Pons (tissue), 1 donor: ENCODE data around the gene DIP2C.
"Not testable (repeated sequence)": the region's sequence is repeated elsewhere in the genome, so short reads cannot be mapped to it uniquely, and the experiment has no call there.

Source experiments
- DNase-seq: peaks from one replicate; pipeline ENCODE4 v3.0.0-alpha.2; 2016; ENCODE audit warnings: low spot score

Gene DIP2C

DNA sequence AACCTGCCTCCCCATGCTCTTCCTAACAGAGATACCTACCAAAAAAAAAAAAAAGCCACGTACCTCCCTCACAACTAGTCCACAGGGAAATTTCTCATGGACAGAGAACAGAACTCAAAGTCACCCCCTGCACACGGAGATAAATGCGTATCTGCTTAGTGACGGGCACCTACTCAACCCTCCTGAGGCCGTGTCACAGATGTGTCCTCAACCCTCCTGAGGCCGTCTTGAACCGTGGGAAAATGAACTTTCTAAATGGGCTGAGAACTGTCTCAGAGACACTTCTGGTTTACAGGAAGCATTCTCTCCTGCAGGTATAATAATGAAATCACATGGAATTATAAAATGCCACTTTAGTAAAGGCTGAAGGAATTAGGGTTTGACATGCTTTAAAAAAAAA, 155.9 kb downstream of the DIP2C start:
- DNase-seq, result no peak

DNA sequence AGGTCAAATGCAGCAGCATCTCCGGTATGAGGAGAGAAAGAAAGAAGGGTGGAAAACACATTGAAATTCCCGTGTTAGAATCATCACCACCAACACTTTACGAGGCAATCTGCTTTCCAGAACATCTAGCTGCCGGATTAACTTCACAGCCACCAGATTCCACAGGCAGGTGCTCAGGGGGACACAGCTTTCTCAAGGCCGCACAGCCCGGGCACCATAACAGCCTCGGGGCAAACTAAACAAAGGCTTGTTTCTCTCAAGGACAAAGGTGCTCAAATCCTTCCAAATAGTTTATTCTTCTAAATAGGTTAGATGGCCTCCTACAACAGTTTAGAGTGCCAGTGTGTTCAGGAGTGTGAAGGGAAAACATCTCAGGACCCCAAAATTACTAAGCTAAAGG, 156.3 kb downstream of the DIP2C start:
- no peak for DNase-seq

DNA sequence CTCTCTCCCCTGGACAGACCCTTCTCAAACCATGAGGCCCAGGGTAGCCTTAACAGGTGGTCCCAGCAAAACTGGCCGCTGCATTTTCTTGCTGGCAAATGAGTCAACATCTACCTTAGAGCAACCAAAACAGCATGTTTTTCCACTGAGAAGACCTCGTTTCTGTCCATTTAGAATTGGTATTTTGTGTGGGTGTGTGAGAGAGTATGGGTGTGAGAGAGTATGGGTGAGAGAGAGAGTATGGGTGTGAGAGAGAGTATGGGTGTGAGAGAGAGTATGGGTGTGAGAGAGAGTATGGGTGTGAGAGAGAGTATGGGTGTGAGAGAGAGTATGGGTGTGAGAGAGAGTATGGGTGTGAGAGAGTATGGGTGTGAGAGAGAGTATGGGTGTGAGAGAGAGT, 157.1 kb downstream of the DIP2C start:
- DNase-seq, result not testable (repeated sequence)

DNA sequence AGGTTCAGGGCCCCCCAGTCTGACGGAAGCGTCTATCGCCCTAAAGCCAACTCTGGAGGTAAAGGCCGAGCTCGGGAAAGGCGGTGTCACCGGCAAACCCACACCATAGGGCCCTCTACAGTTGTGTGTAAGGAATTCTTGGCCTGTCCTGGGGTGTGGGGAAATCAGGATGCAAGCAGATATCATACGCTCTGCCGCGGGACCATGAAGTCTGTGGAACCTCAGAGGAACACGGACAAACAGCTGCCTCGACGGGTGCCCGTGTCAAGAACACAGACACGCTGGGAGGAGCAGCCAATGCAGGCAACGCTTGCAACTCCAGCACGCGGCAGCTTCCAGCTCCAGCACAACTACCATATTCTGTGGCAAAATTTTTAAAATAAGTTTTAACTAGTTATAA, 157.9 kb downstream of the DIP2C start:
- DNase-seq, result no peak

DNA sequence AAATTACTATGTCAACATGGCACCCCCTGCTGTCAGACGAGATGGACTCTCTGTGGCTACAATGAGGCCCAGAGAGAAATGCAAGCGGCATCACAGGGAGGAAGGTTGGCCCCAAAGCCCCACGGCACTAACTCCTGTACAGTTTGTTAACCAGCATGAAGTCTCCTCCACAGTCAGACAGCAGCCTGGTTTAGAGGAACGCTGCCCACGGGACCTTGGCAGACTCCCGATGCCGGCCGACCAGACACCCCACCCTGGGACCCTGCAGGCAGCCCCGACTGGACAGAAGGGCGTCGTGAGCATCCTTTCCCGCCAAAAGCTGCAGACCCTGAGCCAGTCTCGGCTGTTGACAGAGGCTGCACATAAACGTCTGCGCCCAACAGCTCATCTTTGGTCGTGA, 158.8 kb downstream of the DIP2C start:
- DNase-seq, result no peak

DNA sequence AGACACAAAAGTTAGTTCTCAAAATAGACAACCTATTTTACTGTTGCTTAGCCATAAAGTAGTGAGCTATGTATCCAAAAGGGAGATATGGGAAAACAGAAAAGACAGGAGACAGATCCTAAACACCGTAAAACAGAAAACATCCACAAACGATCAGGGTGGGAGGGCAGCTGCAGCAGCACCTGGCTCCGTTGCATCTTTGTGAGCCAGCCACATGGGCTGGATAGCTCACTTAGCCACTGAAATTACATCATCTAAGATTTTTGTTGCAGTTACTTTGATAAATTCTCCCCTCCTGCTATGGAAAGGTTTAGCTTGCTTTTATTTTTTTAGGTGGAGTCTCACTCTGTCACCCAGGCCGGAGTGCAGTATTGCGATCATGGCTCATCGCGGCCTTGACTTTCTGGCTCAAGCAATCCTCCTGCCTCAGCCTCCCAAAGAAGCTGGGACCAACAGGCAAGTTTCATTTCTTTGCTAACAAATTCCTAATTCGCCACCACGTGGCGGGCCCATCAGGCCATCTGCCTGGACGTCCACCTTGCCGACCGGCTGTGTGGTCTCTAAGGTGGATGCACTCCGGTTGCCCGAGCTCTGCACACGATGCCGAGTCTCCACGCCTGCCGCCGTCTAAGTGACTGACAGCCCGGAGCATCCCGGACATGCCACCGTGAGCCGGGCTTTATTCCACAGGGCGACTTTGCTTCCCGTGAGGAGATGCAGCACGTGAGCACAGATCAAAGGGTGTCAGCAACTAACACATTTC, 159.8 kb downstream of the DIP2C start:
- no peak for DNase-seq

DNA sequence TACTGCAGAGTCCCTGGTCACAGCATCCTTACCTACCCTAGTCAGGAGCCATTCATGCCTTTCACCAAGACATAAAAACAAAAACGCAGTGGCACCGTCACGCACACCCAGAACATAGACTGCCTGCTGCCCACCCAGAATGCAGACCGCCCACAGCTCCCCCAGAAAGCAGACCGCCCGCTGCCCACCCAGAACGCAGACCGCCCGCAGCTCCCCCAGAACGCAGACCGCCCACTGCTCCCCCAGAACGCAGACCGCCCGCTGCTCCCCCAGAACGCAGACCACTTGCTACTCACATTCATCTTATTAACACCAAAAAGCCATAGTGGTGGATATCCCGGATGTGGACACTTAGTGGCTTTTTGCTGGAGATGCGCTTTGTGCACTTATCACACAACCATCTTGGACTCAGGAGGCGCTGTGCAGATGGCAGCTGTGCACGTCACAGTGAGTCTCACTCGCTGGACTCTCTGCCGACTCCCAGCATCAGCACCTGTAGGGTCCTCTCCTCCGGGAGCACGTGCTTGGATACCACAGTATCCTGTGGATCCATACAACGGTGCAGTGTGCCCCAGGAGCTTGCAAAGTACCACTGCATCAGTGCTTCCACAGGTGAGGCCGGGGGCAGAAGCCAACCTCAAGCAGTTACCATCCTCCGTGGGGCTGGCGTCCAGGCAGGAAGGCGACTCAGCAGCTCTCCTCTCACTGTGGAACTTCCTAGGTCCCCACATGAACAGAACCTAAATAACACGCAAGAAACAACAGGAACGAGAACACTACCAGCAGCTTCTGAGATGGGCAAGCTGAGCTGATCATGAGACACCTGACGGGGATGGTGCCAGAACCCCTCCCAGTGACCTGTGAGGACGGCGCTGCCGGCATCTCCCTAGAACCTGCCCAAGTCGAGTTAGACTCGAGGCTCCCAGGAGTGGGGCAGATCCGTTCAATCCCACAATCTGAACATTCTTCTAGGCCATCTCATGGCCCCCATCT, 161.0 kb downstream of the DIP2C start:
- DNase-seq, result no peak

DNA sequence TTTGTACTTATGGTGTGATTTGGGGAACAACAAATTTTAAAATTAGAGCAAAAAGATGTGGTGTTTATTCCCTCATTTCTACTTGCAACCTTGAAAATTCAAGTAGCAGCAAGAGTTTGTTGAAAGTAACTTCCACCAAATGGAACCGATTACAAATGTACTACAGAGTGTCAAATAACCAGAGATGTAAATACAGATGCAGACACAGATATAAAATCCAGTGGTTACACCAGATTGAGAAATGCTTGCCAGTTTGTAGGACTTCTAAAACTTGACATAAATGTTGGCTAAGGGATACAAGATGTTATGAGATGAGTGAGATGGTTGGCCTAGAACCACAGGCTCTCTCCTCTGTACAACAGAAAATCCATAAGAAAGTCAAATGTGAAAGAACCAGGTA, 162.1 kb downstream of the DIP2C start:
- no peak for DNase-seq

DNA sequence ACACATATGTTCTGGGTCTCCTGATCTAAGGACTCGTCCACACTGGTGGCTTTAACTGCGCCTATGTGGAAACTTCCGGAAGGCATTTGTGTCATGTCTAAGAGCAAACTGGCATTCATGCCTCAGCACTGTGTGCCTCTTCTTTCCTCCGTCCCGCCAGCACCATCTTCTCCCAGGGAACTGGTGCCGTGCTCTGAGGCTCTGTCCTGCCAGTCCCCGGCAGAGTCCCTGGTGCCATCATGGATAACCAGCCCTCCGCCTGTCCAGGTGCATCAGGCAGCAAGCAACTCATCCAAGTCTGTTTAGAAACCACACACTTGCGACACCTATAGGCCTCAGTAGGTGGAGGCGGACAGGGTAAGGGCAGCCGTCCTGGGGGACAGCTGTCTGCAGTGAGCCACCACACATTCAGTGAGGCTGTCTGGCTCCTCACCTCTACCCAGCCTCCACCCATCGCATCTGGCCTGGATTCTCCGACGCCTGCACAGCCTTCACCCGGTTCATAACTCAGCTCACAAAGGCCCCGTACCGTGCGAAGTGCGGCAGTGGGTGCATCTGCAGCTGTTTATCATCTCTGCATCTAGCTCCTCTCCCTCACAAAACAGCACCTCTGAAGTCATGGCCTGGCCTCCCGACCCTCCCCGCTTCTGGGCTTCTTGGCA, 162.7 kb downstream of the DIP2C start:
- DNase-seq, result no peak

DNA sequence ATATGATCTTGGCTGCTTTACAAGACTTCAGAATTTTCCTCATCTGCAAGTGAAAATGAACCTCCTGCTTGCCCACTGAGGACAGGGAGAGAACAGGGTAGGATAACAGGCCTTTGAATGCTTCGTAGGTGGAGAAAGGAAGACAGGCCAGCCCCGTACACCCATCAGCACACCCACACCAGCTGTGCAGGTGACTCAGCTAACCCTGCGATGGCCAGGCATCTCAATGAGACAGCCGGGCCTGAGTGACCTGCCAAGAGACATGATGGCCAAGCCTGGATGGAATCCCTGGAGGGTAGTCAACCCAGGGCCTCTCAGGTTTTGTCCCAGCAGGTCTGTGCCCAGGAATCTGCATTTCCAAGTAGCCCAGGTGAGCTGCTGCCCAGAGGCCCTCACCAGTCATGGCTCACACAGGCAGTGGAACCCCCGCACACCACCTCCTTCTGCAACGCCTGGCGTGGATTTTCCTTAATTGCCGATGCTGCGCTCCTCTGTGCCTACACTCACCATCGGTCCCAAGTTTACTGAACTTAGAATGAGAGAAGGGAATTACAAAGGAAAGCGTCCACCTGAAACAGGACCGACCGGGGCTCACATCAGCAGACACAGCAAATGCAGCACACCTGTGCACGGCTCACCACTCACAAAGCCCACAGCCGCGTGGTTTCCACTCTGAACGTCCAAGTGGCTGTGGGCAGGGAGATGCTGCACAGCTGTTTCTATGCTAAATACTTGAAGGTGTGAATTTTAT, 163.7 kb downstream of the DIP2C start:
- DNase-seq, result no peak

DNA sequence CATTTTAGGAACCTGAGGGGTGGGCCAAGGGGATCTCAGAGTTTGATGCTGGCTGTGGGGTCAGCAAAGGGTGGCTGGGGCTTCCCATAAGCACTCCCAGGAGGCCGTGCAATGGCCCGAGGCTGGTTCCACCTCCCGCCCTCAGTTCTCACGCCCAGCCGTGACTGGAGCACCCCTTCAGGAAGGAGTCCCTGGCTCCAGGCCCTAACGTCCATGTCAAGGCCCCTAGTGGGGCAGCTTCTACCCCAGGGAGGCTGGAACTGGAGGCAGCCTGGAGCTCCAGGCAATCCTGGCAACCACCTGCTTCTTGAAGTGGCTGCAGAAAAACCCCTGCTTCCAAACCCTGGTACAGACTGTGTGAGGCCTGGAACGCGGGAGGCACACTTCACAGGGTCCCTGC, 165.5 kb downstream of the DIP2C start:
- DNase-seq, result no peak

DNA sequence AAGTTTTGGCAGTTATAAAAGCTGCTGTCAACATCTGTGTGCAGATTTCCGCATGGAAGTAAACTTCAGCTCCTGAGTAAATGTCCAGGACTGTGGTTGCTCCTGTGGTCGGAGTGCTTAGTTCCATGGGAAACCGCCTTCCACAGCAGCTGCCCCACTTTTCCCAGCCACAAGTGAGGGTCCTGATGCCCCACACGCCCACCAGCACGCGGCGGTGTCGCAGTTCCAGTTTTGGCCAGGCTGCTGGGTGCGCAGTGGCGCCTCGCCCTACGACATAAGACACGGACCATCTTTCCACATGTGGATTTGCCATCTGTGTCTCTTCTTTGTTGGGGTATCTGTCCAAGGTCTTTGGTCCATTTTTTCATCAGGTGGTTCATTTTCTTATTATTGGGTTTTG, 167.1 kb downstream of the DIP2C start:
- no peak for DNase-seq

DNA sequence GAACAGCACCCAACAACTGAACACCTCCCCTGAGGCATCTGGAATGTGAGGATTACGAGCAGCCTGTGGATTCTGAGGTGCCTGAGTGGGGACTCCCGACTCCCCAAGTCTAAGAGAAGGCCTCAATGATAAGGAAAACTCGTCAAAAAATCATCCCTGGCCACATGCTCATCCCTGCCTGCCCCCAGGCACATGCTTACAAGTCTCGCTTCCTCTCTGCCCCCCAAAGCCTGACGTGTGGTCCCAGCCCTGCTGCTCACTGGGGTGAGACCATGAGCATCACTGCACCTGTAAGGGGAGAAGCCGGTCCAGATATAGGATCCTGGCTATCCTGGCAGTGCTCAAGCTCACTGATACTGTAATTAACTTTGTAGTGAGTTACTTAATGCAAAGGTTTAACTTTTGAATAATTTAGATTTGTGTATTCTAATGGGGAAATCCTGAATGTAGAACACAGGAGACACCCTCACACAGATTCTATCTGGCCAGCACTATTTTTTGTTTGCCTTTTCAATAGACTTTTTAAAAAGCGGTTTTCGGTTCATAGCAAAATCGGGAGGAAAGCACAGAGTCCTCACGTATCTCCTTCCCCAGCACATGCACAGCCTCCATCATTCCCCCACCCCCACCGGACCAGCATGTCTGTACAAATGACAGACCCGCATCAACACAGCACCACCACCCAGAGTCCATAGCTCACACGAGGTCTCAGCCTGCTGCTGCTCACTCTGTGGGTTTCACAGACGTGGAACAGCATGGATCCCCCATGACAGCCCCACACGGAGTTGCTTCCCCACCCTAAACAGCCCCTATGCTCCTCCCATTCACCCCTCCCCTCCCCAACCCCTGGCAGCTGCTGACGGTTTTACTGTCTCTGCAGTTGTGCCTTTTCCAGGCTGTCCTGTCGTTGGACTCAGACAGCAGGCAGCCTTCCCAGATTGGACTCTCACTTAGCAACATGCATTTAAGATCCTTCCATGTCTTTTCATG, 167.9 kb downstream of the DIP2C start:
- DNase-seq, result peak; percentile 74

DNA sequence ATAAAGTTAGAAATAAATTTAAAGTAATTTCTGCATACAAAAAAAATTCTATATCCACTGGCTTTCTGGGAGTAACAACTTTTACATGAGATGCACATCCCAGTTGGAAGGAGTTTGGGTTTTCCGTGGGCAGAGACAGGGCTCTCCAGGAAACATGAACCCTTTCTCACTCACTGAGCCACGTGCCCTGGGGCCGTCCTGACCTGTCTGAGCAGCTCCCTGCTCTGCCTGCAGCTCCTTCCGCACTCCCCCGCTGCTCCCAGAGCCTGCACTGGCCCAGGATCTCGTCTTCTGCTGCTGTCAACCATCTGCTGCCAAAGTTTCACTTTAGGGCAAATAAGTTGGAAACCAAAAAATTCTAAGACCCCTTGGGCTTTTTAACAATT, 169.1 kb downstream of the DIP2C start:
- no peak for DNase-seq

DNA sequence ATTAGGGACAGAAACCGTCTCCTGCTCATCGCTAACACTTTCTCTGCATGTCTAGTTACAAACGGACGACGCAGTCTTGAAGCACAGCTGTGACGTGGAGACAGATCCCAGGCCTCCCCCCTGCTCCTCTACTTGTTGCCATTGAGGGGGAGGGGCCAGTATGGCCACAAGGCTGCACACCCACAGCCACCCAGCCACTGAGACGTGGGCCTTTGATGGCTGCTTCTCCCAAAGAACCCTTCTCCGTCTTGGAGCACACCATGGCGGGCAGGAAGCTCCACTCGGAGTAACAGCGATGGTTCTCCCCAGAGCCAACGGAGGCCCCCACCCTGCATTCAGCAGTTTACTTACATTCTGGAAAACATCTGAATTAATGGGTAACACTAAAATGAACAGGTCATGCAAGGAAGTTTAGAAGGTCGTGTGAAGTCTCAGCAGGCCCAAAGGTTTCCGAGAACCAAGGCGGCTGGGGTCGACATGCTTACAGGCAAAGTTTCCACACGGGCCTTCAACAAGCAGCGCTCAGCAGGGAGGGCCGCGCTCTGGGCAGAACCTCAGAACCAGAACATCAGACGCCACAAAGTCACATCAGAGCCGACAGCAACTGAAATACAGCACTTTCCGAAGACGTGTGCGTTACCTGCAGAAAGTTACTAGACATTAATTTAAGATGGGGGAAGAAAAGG, 169.6 kb downstream of the DIP2C start:
- no peak for DNase-seq

DNA sequence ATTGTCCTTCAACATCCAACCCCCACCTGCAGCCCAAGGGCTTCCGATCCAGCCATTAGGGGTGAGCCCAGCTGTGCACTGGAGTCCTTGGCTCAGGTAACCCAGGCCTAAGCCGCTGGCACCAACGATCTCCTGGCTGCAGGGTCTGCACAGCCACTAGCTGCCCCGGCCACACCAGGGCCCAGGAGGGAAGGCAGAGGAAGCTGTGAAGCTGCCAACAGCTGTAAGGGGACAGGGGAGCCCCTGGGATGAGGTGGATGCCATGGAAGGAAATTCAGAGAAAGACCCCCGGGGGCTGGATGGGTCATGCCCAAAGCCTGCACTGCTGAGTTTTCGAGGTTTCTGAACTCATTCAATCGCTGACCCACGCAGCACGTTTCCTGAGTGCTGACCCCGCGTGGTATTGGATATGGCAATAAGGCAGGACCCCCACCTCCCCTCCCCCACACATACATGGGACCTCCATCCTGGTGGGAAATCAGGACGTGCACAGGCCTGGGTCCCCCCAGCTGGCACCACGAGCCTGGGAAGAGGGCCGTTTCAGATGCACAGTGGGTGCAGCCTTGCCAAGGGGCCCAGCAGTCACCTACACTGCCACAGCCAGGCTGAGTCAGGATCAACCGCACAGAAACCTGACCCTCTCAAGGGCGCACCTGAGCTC, 170.3 kb downstream of the DIP2C start:
- no peak for DNase-seq

DNA sequence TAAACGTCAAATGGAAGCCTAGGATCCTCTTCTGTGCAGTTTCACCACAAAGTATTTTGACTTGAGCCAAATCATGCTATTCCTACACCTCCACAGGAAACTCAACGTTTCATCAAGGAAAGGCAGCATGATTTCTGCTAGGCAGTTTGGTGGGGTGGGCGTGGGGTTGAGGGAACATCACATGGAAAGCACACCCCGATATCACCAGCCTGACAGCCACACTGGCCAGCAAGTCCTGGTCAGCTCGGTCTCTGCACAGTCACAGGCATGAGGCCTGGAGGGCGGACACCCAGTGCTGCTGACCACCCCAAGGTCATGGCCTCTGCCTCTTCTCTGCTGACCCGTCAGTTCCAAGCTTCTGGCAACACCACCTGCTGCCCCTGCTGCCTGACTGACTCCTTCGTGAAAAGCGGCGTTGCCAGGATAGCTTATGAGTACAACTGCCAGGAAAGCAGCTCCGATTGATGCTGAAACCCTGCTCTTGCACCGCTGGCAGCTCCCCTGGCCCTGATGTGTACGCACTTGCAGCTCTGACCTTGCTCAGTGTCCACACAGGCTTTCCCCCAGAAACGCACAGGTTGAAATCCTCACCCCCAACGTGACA, 171.5 kb downstream of the DIP2C start:
- no peak for DNase-seq

DNA sequence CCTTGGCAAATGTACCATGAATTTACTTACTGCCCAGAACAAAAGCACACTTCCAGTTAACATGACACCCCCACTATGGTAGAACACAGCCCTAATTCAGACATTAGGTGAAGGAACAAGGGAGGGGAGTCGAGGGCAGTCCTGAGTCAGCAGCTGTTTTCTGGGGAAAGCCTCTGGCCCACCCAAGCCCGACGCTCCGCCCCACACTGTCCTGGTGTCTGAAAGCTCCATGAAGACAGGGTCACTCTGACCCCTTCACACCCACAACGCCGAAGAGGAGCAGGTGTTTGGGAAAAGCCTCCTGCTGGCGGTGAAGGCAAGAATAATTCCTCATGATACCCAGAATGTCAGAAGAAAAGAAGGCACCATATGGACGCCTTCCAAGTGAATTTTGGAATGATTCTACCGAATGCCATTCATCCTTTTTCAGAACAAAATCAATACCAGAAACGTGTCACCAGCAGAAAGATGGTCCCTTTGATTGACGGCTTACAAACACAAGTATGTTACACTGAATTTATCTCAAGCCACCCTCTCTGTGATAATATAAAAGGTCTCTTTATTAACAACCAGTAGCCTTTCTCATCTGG, 172.1 kb downstream of the DIP2C start:
- DNase-seq, result no peak

DNA sequence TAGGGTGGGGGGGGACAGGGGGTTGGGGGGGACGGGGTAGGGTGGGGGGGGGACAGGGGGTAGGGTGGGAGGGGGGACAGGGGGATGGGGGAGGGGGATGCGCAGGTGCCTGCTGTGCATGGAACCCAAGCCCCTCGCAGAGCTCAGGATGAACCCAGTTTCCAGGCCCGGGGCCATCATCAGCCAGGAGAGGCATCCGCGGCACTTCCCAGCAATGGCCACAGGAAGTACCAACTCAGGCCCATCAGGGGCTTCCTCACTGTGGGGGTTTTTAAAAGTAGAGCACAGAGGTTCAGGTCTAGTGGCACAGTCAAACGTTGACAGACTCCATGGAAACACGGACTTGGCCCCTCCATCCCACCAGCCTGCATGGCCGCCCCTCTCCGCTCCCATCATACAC, 172.7 kb downstream of the DIP2C start:
- DNase-seq, result no peak
